HG03457 (cell line): ENCODE results near the gene UPF1.

ENCODE experiments used
- ATAC-seq: cut with Tn5 transposase; IDR thresholded peaks from one replicate; pipeline ENCODE4 v1.9.1; 2021; ENCODE audit warnings: moderate number of reproducible peaks; ENCODE audit not compliant: unreplicated experiment

UPF1 gene

GRCh38 chr19:18869023-18869618, 37.4 kb downstream of the UPF1 start:
- ATAC-seq = no peak

- ATAC-seq = no peak
These were observed 38.2 kb downstream of the UPF1 start for GRCh38 chr19:18869781-18870530.

GRCh38 chr19:18870531-18871172, 38.9 kb downstream of the UPF1 start:
- no peak for ATAC-seq

GRCh38 chr19:18871543-18871942, 39.8 kb downstream of the UPF1 start:
- no peak for ATAC-seq

GRCh38 chr19:18875726-18876125, 44.0 kb downstream of the UPF1 start:
- no peak for ATAC-seq

GRCh38 chr19:18876865-18877264, 45.1 kb downstream of the UPF1 start:
- ATAC-seq = no peak

- no peak for ATAC-seq
These were observed 46.5 kb downstream of the UPF1 start for GRCh38 chr19:18878058-18878797.

GRCh38 chr19:18878858-18879578, 47.3 kb downstream of the UPF1 start:
- ATAC-seq = no peak

GRCh38 chr19:18879579-18880373, 48.0 kb downstream of the UPF1 start:
- ATAC-seq = no peak

- ATAC-seq = no peak
These were observed 49.7 kb downstream of the UPF1 start for GRCh38 chr19:18881491-18881890.

- no peak for ATAC-seq
These were observed 52.0 kb downstream of the UPF1 start for GRCh38 chr19:18883526-18884304.

GRCh38 chr19:18886972-18887371, 55.2 kb downstream of the UPF1 start:
- no peak for ATAC-seq

- ATAC-seq = no peak
These were observed 58.4 kb downstream of the UPF1 start for GRCh38 chr19:18889949-18890745.

GRCh38 chr19:18893587-18894253, 62.0 kb downstream of the UPF1 start:
- ATAC-seq = no peak

GRCh38 chr19:18894254-18895037, 62.7 kb downstream of the UPF1 start:
- ATAC-seq = no peak

GRCh38 chr19:18895038-18895823, 63.5 kb downstream of the UPF1 start:
- no peak for ATAC-seq
